ENCODE results near the gene GNAQ.

Gene GNAQ

GRCh38 chr9:78031893-78032729 is 500 bp upstream of the GNAQ start:
- H3K4me2 ChIP-seq (ENCODE audit: low read length), result peak overlapping the region; percentile 74
- peaks cover 18% of the 10 kb centered on the region for H3K79me2 ChIP-seq (ENCODE audit: control insufficient read depth, insufficient read depth, low read length, poor library complexity)
- WGBS (ENCODE audit: extremely low coverage, insufficient coverage, insufficient read length), result no CpG with 5 or more reads among the region's 95 CpGs

DNA sequence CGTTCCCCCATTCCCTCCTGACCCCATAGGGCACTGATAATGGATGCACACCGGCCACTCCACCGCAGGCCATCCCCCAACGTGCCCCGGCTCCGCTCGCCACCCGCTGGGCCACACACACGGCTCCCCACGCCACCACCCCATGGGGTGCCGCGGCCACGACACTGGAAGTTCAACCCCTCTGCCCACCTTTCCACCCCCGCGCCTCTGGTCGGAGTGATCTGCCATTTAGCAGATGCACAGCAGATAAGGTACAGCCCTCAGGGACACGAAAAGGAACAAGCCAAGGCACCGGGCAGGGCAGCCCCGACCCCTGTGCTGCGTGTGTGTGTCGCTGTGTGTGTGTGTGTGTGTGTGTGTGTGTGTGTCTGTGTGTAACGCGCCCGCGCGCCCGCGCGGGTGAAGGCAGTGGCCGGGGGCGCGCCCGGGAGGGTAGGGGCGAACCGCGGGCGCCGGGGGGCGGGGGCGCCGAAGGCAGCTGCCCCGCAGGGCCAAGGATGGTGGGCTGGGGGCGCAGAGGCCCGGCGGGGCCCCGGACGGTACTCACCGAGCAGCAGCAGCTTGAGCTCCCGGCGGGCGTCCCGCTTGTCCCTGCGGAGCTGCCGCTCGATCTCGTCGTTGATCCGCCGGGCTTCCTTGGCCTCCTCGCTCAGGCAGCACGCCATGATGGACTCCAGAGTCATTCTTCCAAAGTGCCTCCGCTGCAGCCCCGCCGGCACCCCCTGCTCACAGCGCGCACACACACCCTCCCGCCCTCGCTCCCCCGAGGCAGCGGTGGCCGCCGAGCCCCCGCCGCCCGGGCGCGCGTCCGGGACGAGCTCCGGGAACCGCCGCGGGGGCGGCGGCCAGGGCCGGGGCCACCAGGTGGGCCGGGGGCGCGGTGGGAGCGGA is 813 bp downstream of the GNAQ start:
- Histone ChIP-seq H2AK5ac (ENCODE audit: low read length) (peak overlapping the region; percentile 65), H2AFZ (ENCODE audit: insufficient read depth, low read length, poor library complexity) (peak overlapping the region; percentile 99), H3K9ac (ENCODE audit: low read length) (peak overlapping the region; percentile 90), H3K4me2 (ENCODE audit: low read length) (peak overlapping the region; percentile 97), H3K79me1 (ENCODE audit: low read length) (peaks cover 20% of the 10 kb centered on the region), H3K4ac (ENCODE audit: low read depth, low read length) (peak overlapping the region; percentile 89), H3K23ac (ENCODE audit: low read length) (no peak overlapping the region), H4K91ac (ENCODE audit: low read depth, low read length) (peak overlapping the region; percentile 94), H3K14ac (ENCODE audit: low read length) (peak overlapping the region; percentile 96), H3K36me3 (ENCODE audit: control insufficient read depth in 1 of 2, insufficient read depth in 2 of 2, low read length in 2 of 2) (no peaks in the 10 kb centered on the region), H3K4me3 (ENCODE audit: low read depth, low read length) (peak overlapping the region; percentile 91), H3K27ac (ENCODE audit: low read depth, low read length) (peak overlapping the region; percentile 91), H3K18ac (ENCODE audit: low read length) (peak overlapping the region; percentile 98), H3K9me3 (ENCODE audit: insufficient read depth, low read depth, low read length) (peaks cover 4% of the 10 kb centered on the region), H2BK5ac (ENCODE audit: low read depth, low read length, poor library complexity) (peak overlapping the region; percentile 55), H4K12ac (ENCODE audit: low read depth, low read length) (peak overlapping the region; percentile 81), H2BK120ac (ENCODE audit: insufficient read depth, low read length, poor library complexity) (peak overlapping the region; percentile 78), H4K8ac (ENCODE audit: low read depth, low read length) (peak overlapping the region; percentile 36), H2BK12ac (ENCODE audit: low read length) (no peak overlapping the region), H3K27me3 (ENCODE audit: insufficient read depth, low read length) (no peaks in the 10 kb centered on the region), H3K79me2 (ENCODE audit: control insufficient read depth, insufficient read depth, low read length, poor library complexity) (peaks cover 18% of the 10 kb centered on the region), H3K4me1 (ENCODE audit: control insufficient read depth in 1 of 2, insufficient read depth in 2 of 2, low read length in 2 of 2) (peaks cover 0 to 2% of the 10 kb centered on the region in 2 experiments)
- peak; percentile 33 to 43 for DNase-seq
- WGBS (ENCODE audit: extremely low coverage, insufficient coverage, insufficient read length), result no CpG with 5 or more reads among the region's 91 CpGs

More at GRCh38 chr9:78031893-78032729, 500 bp upstream of the GNAQ start:
- Histone ChIP-seq H3K36me3 (ENCODE audit: control insufficient read depth in 1 of 2, insufficient read depth in 2 of 2, low read length in 2 of 2) (no peaks in the 10 kb centered on the region), H3K4ac (ENCODE audit: low read depth, low read length) (peak overlapping the region; percentile 92), H4K12ac (ENCODE audit: low read depth, low read length) (peak overlapping the region; percentile 98), H3K4me3 (ENCODE audit: low read depth, low read length) (peak overlapping the region; percentile 91), H3K27me3 (ENCODE audit: insufficient read depth, low read length) (no peaks in the 10 kb centered on the region), H3K14ac (ENCODE audit: low read length) (peak overlapping the region; percentile 98), H2BK12ac (ENCODE audit: low read length) (peak overlapping the region; percentile 79), H3K4me1 (ENCODE audit: control insufficient read depth in 1 of 2, insufficient read depth in 2 of 2, low read length in 2 of 2) (peaks cover 0 to 2% of the 10 kb centered on the region in 2 experiments), H2AK5ac (ENCODE audit: low read length) (no peak overlapping the region), H2BK120ac (ENCODE audit: insufficient read depth, low read length, poor library complexity) (peak overlapping the region; percentile 85), H3K27ac (ENCODE audit: low read depth, low read length) (peak overlapping the region; percentile 99), H4K8ac (ENCODE audit: low read depth, low read length) (peak overlapping the region; percentile 93), H3K79me1 (ENCODE audit: low read length) (peaks cover 20% of the 10 kb centered on the region), H3K23ac (ENCODE audit: low read length) (no peak overlapping the region), H4K91ac (ENCODE audit: low read depth, low read length) (peak overlapping the region; percentile 97), H3K18ac (ENCODE audit: low read length) (peak overlapping the region; percentile 97), H3K9ac (ENCODE audit: low read length) (peak overlapping the region; percentile 97), H2BK5ac (ENCODE audit: low read depth, low read length, poor library complexity) (peak overlapping the region; percentile 99), H2AFZ (ENCODE audit: insufficient read depth, low read length, poor library complexity) (peak overlapping the region; percentile 95), H3K9me3 (ENCODE audit: insufficient read depth, low read depth, low read length) (peaks cover 4% of the 10 kb centered on the region)
- peak; percentile 92 to 93 for DNase-seq

DNA sequence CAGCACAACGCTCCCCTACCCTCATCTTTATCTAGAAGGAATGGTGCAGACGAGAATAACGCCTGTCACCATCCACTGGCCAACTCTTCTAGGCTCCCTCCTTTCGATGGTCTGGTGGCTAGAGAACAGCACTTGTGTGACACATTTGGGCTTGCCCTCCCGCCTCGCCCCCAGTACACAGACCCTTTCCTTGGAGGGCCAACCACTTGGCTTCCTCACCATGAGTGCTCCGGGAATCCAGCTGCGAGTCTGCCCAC is 1.4 kb downstream of the GNAQ start:
- Histone ChIP-seq H3K79me1 (ENCODE audit: low read length) (peaks cover 20% of the 10 kb centered on the region), H4K91ac (ENCODE audit: low read depth, low read length) (peak overlapping the region; percentile 12), H2BK12ac (ENCODE audit: low read length) (no peak overlapping the region), H3K14ac (ENCODE audit: low read length) (peak overlapping the region; percentile 45), H4K12ac (ENCODE audit: low read depth, low read length) (no peak overlapping the region), H3K4me1 (ENCODE audit: control insufficient read depth in 1 of 2, insufficient read depth in 2 of 2, low read length in 2 of 2) (peaks cover 0 to 2% of the 10 kb centered on the region in 2 experiments), H4K8ac (ENCODE audit: low read depth, low read length) (no peak overlapping the region), H3K18ac (ENCODE audit: low read length) (peak overlapping the region; percentile 58), H3K79me2 (ENCODE audit: control insufficient read depth, insufficient read depth, low read length, poor library complexity) (peaks cover 18% of the 10 kb centered on the region), H3K36me3 (ENCODE audit: control insufficient read depth in 1 of 2, insufficient read depth in 2 of 2, low read length in 2 of 2) (no peaks in the 10 kb centered on the region), H2BK5ac (ENCODE audit: low read depth, low read length, poor library complexity) (no peak overlapping the region), H3K27me3 (ENCODE audit: insufficient read depth, low read length) (no peaks in the 10 kb centered on the region), H3K23ac (ENCODE audit: low read length) (no peak overlapping the region), H3K27ac (ENCODE audit: low read depth, low read length) (peak overlapping the region; percentile 91), H2BK120ac (ENCODE audit: insufficient read depth, low read length, poor library complexity) (no peak overlapping the region), H2AFZ (ENCODE audit: insufficient read depth, low read length, poor library complexity) (no peak overlapping the region), H2AK5ac (ENCODE audit: low read length) (no peak overlapping the region), H3K9ac (ENCODE audit: low read length) (peak overlapping the region; percentile 89), H3K4me3 (ENCODE audit: low read depth, low read length) (peak overlapping the region; percentile 91), H3K9me3 (ENCODE audit: insufficient read depth, low read depth, low read length) (peaks cover 4% of the 10 kb centered on the region), H3K4ac (ENCODE audit: low read depth, low read length) (peak overlapping the region; percentile 76), H3K4me2 (ENCODE audit: low read length) (peak overlapping the region; percentile 97)
- WGBS (ENCODE audit: extremely low coverage, insufficient coverage, insufficient read length), result no CpG with 5 or more reads among the region's 8 CpGs
- DNase-seq, result peak in 1 of 2 donors; percentile 61

DNA sequence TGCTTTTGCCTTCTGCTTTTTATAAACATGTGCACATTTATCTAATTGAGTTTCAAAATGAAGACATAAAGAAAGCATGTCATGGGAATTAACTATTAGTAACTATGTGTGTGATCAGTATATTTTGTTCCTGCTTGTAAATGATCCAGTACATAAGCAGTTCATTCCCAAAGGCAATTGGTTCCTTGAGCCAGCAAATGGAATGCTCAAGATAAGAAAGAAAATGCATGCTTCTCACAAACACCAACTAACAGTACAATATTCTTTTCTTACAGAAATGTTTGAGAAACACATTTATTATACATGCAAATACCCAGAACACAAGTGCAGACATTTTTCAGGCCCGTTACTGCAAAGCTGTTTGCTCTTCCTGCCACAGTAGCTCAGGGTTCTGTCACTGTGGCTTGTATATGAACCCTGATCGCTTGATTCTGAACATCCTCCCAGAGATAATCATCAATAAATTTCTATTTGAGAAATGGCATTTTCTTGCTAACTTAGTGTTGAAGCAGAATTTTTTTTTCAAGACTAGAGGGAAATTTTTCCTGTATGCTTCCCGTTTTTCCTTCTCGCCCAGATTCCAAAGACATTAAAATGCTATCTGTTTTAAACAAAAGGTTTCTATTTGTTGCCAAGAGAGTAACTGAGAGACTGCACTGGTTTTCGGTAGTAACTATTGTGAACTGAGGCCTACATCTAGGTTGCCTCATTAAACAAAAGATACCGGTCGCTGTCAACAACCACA is 1.9 kb downstream of the GNAQ start:
- no peak overlapping the region for H2AFZ ChIP-seq (ENCODE audit: insufficient read depth, low read length, poor library complexity)
- peaks cover 20% of the 10 kb centered on the region for H3K79me1 ChIP-seq (ENCODE audit: low read length)
- peaks cover 18% of the 10 kb centered on the region for H3K79me2 ChIP-seq (ENCODE audit: control insufficient read depth, insufficient read depth, low read length, poor library complexity)
- no peak overlapping the region for H2AK5ac ChIP-seq (ENCODE audit: low read length)
- H4K8ac ChIP-seq (ENCODE audit: low read depth, low read length), result no peak overlapping the region
- H3K18ac ChIP-seq (ENCODE audit: low read length), result no peak overlapping the region
- H2BK5ac ChIP-seq (ENCODE audit: low read depth, low read length, poor library complexity), result no peak overlapping the region
- H3K27ac ChIP-seq (ENCODE audit: low read depth, low read length), result no peak overlapping the region
- no peak overlapping the region for H2BK120ac ChIP-seq (ENCODE audit: insufficient read depth, low read length, poor library complexity)
- H3K36me3 ChIP-seq (ENCODE audit: control insufficient read depth in 1 of 2, insufficient read depth in 2 of 2, low read length in 2 of 2), result no peaks in the 10 kb centered on the region
- H3K4ac ChIP-seq (ENCODE audit: low read depth, low read length), result peak overlapping the region; percentile 76
- H3K9ac ChIP-seq (ENCODE audit: low read length), result peak overlapping the region; percentile 89
- H4K91ac ChIP-seq (ENCODE audit: low read depth, low read length), result no peak overlapping the region
- no peak overlapping the region for H4K12ac ChIP-seq (ENCODE audit: low read depth, low read length)
- WGBS (ENCODE audit: extremely low coverage, insufficient coverage, insufficient read length), result no CpG with 5 or more reads among the region's 7 CpGs
- peak overlapping the region; percentile 97 for H3K4me2 ChIP-seq (ENCODE audit: low read length)
- peak; percentile 42 to 77 for DNase-seq
- no peak overlapping the region for H3K23ac ChIP-seq (ENCODE audit: low read length)
- peaks cover 0 to 2% of the 10 kb centered on the region in 2 experiments for H3K4me1 ChIP-seq (ENCODE audit: control insufficient read depth in 1 of 2, insufficient read depth in 2 of 2, low read length in 2 of 2)
- H3K4me3 ChIP-seq (ENCODE audit: low read depth, low read length), result peak overlapping the region; percentile 91
- no peak overlapping the region for H3K14ac ChIP-seq (ENCODE audit: low read length)
- peaks cover 4% of the 10 kb centered on the region for H3K9me3 ChIP-seq (ENCODE audit: insufficient read depth, low read depth, low read length)
- H2BK12ac ChIP-seq (ENCODE audit: low read length), result no peak overlapping the region
- H3K27me3 ChIP-seq (ENCODE audit: insufficient read depth, low read length), result no peaks in the 10 kb centered on the region
